Fibroblast of villous mesenchyme (primary cell): ENCODE data around the gene GLT8D2. TPM values are rescaled to one million over a fixed set of nuclear protein-coding genes. Genes with fewer than 3 reads are reported as not detected.

ENCODE experiments used
- DNase-seq: peaks from one replicate; pipeline ENCODE4 v3.0.0-alpha.2; 2010; ENCODE audit warnings: low read depth
- H3K4me3 ChIP-seq: 2 replicates; pipeline ENCODE4 v1.5.1; 2011; ENCODE audit warnings: low read depth, mild to moderate bottlenecking, low read length
- CTCF ChIP-seq: IDR thresholded peaks from 2 replicates; pipeline ENCODE4 v1.5.1; 2012; ENCODE audit warnings: low read depth, mild to moderate bottlenecking, low read length; ENCODE audit not compliant: insufficient read depth
- total RNA-seq: library from RNA; depleted of rRNA; stranded (reverse); fragments of >200 nt; gene quantifications from 2 replicates; pipeline ENCODE4 v1.2.3, GENCODE V29; 2012

GLT8D2 gene
- total RNA-seq, 1 donor, result 51.4 TPM

- H3K4me3 ChIP-seq, result no peak overlapping the region
- no peak for TF ChIP-seq CTCF
- DNase-seq, result no peak
Observed at GRCh38 chr12:104083769-104084475, 33.9 kb upstream of the GLT8D2 start.

GRCh38 chr12:104080764-104081163 is 30.8 kb upstream of the GLT8D2 start:
- TF ChIP-seq CTCF, result no peak
- DNase-seq, result no peak
- no peak overlapping the region for H3K4me3 ChIP-seq

GRCh38 chr12:104079024-104079423 is 29.0 kb upstream of the GLT8D2 start:
- no peak for DNase-seq
- H3K4me3 ChIP-seq, result no peak overlapping the region
- no peak for TF ChIP-seq CTCF

GRCh38 chr12:104073699-104074098 is 23.7 kb upstream of the GLT8D2 start:
- TF ChIP-seq CTCF, result no peak
- no peak overlapping the region for H3K4me3 ChIP-seq
- no peak for DNase-seq

GRCh38 chr12:104072099-104072498 is 22.1 kb upstream of the GLT8D2 start:
- DNase-seq, result no peak
- H3K4me3 ChIP-seq, result no peak overlapping the region
- no peak for TF ChIP-seq CTCF

- no peak for DNase-seq
- TF ChIP-seq CTCF, result no peak
- peak overlapping the region; percentile 94 for H3K4me3 ChIP-seq
Observed at GRCh38 chr12:104064842-104065427, 14.9 kb upstream of the GLT8D2 start.
